ENCODE measurements around the gene RGS7.
A peak's percentile ranks its signal among the peaks of the same experiment; 100 is the strongest.

Gene RGS7

DNA sequence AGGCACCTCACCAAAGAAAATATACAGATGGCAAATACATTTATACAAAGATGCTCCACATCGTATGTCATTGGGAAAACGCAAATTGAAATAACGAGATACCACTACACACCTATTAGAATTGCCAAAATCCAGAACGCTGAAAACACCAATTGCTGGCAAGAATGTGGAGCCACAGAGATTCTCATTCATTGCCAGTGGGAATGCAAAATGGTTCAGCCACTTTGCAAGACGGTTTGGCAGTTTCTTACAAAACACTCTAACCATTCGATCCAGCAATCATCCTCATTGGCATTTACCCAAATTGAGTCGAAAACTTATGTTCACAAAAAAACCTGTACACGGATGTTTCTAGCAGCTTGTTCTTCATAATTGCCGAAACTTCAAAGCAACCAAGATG, 521.7 kb downstream of the RGS7 start:
- no peak for DNase-seq (ENCODE audit: low read depth)
- TF ChIP-seq, protein P1, sequence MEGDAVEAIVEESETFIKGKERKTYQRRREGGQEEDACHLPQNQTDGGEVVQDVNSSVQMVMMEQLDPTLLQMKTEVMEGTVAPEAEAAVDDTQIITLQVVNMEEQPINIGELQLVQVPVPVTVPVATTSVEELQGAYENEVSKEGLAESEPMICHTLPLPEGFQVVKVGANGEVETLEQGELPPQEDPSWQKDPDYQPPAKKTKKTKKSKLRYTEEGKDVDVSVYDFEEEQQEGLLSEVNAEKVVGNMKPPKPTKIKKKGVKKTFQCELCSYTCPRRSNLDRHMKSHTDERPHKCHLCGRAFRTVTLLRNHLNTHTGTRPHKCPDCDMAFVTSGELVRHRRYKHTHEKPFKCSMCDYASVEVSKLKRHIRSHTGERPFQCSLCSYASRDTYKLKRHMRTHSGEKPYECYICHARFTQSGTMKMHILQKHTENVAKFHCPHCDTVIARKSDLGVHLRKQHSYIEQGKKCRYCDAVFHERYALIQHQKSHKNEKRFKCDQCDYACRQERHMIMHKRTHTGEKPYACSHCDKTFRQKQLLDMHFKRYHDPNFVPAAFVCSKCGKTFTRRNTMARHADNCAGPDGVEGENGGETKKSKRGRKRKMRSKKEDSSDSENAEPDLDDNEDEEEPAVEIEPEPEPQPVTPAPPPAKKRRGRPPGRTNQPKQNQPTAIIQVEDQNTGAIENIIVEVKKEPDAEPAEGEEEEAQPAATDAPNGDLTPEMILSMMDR (conservative IDR thresholded peaks at IDR 0.05; ENCODE audit: control insufficient read depth, insufficient read depth, low read depth, low read length) = no peak
- H3K4me3 ChIP-seq (ENCODE audit: control insufficient read depth, low read depth, low read length) = no peak overlapping the region

- no peak overlapping the region for H3K4me3 ChIP-seq (ENCODE audit: control insufficient read depth, low read depth, low read length)
- no peak for DNase-seq (ENCODE audit: low read depth)
- TF ChIP-seq, protein P1 (conservative IDR thresholded peaks at IDR 0.05; ENCODE audit: control insufficient read depth, insufficient read depth, low read depth, low read length) = no peak
Observed at GRCh38 chr1:240833075-240833474, 523.9 kb downstream of the RGS7 start.

DNA sequence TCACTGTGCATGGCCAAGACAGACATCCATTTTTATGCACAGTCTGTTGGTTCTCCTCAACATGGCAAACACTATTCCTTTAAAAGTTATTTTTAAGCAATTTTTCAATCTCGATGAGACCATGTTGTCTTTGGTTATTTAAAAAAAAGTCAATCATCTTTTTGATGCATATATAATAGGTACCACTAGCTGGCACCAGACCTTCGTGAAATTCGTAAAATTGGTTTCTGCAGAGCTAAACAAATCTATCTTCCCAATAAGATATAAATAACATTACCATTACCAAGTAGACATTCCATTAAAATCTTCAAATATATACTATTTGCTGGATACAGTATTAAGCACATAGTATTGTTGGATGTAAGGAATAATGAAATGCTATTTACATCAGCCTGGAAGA, 525.1 kb downstream of the RGS7 start:
- no peak for DNase-seq (ENCODE audit: low read depth)
- H3K4me3 ChIP-seq (ENCODE audit: control insufficient read depth, low read depth, low read length) = no peak overlapping the region
- TF ChIP-seq, protein P1 (conservative IDR thresholded peaks at IDR 0.05; ENCODE audit: control insufficient read depth, insufficient read depth, low read depth, low read length) = peak; percentile 28

DNA sequence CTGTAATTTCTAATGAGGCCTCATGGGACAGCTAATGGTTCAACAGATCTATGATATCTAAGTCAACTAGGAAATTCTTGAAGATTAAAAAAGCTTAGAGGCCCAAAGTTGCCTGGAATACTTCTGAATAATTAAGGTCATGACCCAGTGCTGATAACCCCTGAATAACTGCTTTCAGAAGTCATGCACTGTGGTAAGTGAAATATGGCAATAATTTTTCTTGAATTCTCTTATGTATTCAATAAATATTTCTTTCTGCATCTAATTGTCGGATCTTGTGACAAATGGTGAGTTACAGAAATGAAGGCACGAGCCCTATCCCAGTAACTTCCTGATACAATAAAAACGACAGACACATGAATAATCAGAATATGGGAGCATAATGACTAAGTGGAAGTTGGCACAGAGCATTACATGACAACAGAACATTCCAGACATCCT, 525.8 kb downstream of the RGS7 start:
- TF ChIP-seq, protein P1 (conservative IDR thresholded peaks at IDR 0.05; ENCODE audit: control insufficient read depth, insufficient read depth, low read depth, low read length) = no peak
- H3K4me3 ChIP-seq (ENCODE audit: control insufficient read depth, low read depth, low read length) = no peak overlapping the region
- DNase-seq (ENCODE audit: low read depth) = peak; percentile 82

GRCh38 chr1:240829487-240829886, 527.5 kb downstream of the RGS7 start:
- TF ChIP-seq, protein P1 (conservative IDR thresholded peaks at IDR 0.05; ENCODE audit: control insufficient read depth, insufficient read depth, low read depth, low read length) = no peak
- no peak for DNase-seq (ENCODE audit: low read depth)
- no peak overlapping the region for H3K4me3 ChIP-seq (ENCODE audit: control insufficient read depth, low read depth, low read length)

- TF ChIP-seq, protein P1 (conservative IDR thresholded peaks at IDR 0.05; ENCODE audit: control insufficient read depth, insufficient read depth, low read depth, low read length) = no peak
- DNase-seq (ENCODE audit: low read depth) = no peak
Observed at GRCh38 chr1:240827786-240828185, 529.2 kb downstream of the RGS7 start.

DNA sequence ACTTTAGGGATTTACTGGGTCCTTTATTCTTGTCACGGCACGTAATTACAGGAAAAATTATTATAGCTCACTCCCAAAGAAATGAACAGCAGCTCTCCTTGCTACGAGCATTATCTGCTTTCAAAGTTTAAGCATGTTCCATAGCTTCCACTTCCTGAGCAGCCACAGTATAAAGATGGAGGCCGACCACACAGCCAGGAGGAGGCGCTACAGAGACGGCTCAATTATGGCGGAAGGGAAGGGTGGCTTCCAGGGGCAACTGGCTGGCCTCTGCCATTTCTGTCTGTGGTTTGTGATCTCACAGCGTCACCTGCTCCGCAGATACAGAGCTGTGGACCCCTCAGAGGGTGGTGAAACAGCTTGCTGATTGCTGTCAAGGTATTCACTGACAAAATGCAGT, 532.8 kb downstream of the RGS7 start:
- no peak overlapping the region for H3K4me3 ChIP-seq (ENCODE audit: control insufficient read depth, low read depth, low read length)
- TF ChIP-seq, protein P1 (conservative IDR thresholded peaks at IDR 0.05; ENCODE audit: control insufficient read depth, insufficient read depth, low read depth, low read length) = peak; percentile 3
- no peak for DNase-seq (ENCODE audit: low read depth)

More at GRCh38 chr1:240827786-240828185, 529.2 kb downstream of the RGS7 start:
- H3K4me3 ChIP-seq (ENCODE audit: control insufficient read depth, low read depth, low read length) = no peak overlapping the region
